Activated T-cell treated with anti-CD3 and anti-CD28 coated beads, Interleukin-2, amount 50 U/mL, for 72 hours (primary cell): Measurements from ENCODE around the gene PHF14. TPM values are rescaled to one million over a fixed set of nuclear protein-coding genes. Genes with fewer than 3 reads are reported as not detected.
A peak's percentile ranks its signal among the peaks of the same experiment; 100 is the strongest.

Experiments
- ATAC-seq, 2 donors: fragments of 150-1000 bp; cut with Tn5 transposase; replicated peaks in 1 of 2; 2 replicates each; pipeline ENCODE4 v1.10.0; 2021; ENCODE audit warnings: moderate library complexity in 2 of 2, mild to moderate bottlenecking in 1 of 2
- DNase-seq, 2 donors: peaks; one replicate each; pipeline ENCODE4 v3.0.0; 2021 to 2022; ENCODE audit warnings: mixed read lengths in 1 of 2
- H3K27ac Mint-ChIP-seq: one replicate; pipeline ENCODE4 v1.8.0; 2022; ENCODE audit warnings: mild to moderate bottlenecking, moderate library complexity, mixed read lengths
- H3K27me3 Mint-ChIP-seq: one replicate; pipeline ENCODE4 v1.8.0; 2022; ENCODE audit warnings: low read depth, mixed read lengths
- H3K36me3 Mint-ChIP-seq, 2 donors: one replicate each; pipeline ENCODE4 v1.8.0; 2022; ENCODE audit warnings: mixed read lengths in 2 of 2, mild to moderate bottlenecking in 1 of 2; ENCODE audit not compliant: insufficient read depth in 2 of 2
- H3K4me1 Mint-ChIP-seq: one replicate; pipeline ENCODE4 v1.8.0; 2022; ENCODE audit warnings: low read depth, mixed read lengths
- H3K4me3 Mint-ChIP-seq, 2 donors: one replicate each; pipeline ENCODE4 v1.8.0; 2022; ENCODE audit warnings: mild to moderate bottlenecking in 2 of 2, mixed read lengths in 2 of 2, moderate library complexity in 2 of 2
- H3K9me3 Mint-ChIP-seq, 2 donors: one replicate each; pipeline ENCODE4 v1.8.0; 2022; ENCODE audit warnings: mixed read lengths in 2 of 2
- total RNA-seq, 2 donors: library from RNA; stranded (reverse); gene quantifications; one replicate each; pipeline ENCODE4 v1.2.3, GENCODE V29; 2022

PHF14 gene
- total RNA-seq, 2 donors from 2014 or later, result 34.3 to 40.1 TPM

DNA sequence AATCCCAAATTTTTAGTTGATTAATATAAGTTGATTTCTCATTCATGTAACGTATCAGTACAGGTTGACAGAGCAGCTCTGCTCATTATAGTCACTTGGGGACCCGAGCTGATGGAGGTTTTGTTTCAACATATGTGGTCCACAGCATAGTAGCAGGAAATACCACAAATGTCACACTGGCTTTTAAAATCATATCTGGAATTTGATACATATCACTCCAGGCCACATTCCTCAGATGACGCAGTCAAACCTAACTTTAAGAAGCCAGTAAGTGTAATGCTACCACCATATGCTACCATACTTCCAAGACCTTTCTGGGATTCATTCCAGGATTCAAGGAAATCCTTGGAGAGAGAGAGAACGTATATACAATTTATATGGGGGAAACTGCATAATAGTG, 156.3 kb downstream of the PHF14 start:
- Mint-ChIP-seq H3K4me3 (no peak overlapping the region), H3K27ac (no peak overlapping the region), H3K36me3 (peaks cover 2 to 6% of the 10 kb centered on the region in 2 donors), H3K27me3 (no peaks in the 10 kb centered on the region), H3K4me1 (peaks cover 43% of the 10 kb centered on the region), H3K9me3 (no peaks in the 10 kb centered on the region)
- DNase-seq, result peak; percentile 15 to 19
- ATAC-seq, result peak; percentile 81 to 89

DNA sequence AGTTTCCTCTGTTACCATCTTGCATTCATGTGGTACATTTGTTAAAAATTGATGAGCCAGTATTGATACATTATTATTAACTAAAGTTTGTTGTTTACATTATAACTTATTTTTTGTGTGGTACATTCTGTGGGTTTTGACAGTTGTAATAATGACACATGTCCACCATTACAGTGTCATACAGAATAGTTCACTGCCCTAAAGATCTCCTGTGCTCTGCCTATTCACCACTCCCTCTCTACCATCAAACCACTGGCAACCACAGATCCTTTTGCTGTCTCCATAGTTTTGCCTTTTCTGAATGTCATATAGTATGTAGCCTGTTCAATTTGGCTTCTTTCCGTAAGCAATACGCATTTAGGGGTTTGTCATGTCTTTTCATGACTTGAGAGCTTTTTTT, 156.9 kb downstream of the PHF14 start:
- DNase-seq (no peak), ATAC-seq (no peak)
- no peaks in the 10 kb centered on the region for H3K9me3 Mint-ChIP-seq
- peaks cover 43% of the 10 kb centered on the region for H3K4me1 Mint-ChIP-seq
- H3K27ac Mint-ChIP-seq, result peak overlapping the region; percentile 9
- H3K4me3 Mint-ChIP-seq, result no peak overlapping the region
- peaks cover 2 to 6% of the 10 kb centered on the region in 2 donors for H3K36me3 Mint-ChIP-seq
- H3K27me3 Mint-ChIP-seq, result no peaks in the 10 kb centered on the region

DNA sequence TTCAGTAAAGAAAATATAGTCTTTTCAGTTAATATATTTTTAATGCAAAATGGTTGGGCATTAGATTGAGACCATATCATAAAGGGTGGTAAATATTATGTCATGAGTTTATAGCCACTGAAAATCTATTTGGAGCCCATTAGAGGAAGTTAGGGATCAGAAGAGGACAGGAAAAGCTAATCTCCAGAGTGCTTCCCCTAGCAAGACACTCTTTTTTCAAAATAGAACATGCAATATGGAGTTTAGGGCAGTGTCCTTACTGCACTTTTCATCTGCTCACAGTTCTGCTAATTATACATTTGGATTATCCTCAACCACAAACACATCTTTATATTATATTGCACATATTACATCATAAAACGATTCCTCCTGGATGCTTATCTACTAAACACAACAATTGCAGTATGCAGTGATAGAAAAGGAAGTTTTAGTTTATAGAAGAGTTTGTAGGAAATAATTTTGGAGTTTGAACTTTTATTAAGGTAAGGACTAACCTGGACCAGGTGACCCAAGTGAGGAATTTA, 159.8 kb downstream of the PHF14 start:
- Mint-ChIP-seq H3K27ac (no peak overlapping the region), H3K9me3 (no peaks in the 10 kb centered on the region), H3K4me1 (peaks cover 20% of the 10 kb centered on the region), H3K36me3 (peaks cover 2 to 4% of the 10 kb centered on the region in 2 donors), H3K27me3 (no peaks in the 10 kb centered on the region), H3K4me3 (no peak overlapping the region)
- DNase-seq, result no peak
- ATAC-seq, result no peak

DNA sequence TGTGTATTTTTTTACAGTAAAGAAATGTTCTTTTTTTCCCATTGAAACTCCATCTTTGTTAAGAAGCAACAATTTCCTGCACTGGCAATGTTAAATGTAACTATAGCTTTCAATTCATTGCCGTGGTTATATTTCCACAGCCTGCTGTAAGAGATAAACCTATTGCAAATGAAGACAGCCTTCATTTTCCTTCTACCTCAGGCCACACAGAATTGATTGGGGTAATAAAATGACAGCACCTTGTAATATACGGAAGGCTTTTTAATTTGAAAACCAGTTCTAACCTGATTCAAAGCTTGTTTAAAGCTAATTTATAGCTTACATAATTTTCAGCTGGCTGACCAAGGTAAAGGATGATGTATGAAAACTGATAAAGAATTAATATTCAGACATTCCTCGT, 161.9 kb downstream of the PHF14 start:
- Mint-ChIP-seq H3K27ac (no peak overlapping the region), H3K27me3 (no peaks in the 10 kb centered on the region), H3K36me3 (peaks cover 2 to 7% of the 10 kb centered on the region in 2 donors), H3K4me3 (no peak overlapping the region), H3K4me1 (peaks cover 4% of the 10 kb centered on the region), H3K9me3 (no peaks in the 10 kb centered on the region)
- no peak for ATAC-seq
- DNase-seq, result no peak

DNA sequence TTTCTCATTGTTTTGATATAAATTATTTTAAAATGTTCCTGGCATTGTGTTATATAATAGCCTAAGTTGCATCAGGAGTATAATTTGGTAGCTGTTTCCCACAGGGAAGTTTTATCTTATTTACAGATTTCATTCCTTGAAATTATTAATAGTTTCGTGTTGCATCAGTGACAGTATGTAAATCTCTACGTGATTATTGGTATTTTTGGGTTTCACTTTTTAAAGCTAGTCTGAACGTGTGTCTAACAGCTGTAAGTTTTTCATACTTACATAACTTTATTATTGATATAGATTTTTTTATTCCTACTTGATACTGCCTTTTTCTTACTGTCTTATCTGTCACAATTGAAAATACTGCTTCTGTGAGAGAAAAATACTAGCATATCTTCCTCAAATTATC, 167.9 kb downstream of the PHF14 start:
- no peak overlapping the region for H3K4me3 Mint-ChIP-seq
- H3K27me3 Mint-ChIP-seq, result no peaks in the 10 kb centered on the region
- peaks cover 0 to 7% of the 10 kb centered on the region in 2 donors for H3K36me3 Mint-ChIP-seq
- H3K9me3 Mint-ChIP-seq, result no peaks in the 10 kb centered on the region
- no peaks in the 10 kb centered on the region for H3K4me1 Mint-ChIP-seq
- ATAC-seq (no peak), DNase-seq (no peak)
- no peak overlapping the region for H3K27ac Mint-ChIP-seq

DNA sequence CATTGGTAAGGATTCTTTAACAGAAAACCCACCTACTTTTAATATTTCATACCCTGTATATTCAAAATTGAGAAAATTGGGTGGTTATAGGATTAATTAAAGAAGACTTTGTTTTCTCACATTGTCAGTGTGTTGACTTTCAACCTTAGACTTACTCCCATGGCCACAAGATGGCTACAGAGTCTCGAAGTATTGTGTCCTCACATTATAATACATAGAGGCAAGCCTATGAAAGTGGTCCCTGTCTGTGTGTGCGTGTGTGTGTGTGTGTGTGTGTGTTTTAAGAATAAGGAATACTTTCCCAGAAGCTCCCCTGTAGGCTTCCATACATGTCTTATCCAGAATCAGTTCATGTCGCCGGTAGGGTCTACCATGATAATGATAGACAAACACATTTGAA, 180.0 kb downstream of the PHF14 start:
- no peak overlapping the region for H3K27ac Mint-ChIP-seq
- no peak for ATAC-seq
- H3K4me1 Mint-ChIP-seq, result peaks cover 4% of the 10 kb centered on the region
- peaks cover 0 to 3% of the 10 kb centered on the region in 2 donors for H3K36me3 Mint-ChIP-seq
- no peaks in the 10 kb centered on the region for H3K27me3 Mint-ChIP-seq
- H3K4me3 Mint-ChIP-seq, result no peak overlapping the region
- peaks cover 0 to 2% of the 10 kb centered on the region in 2 donors for H3K9me3 Mint-ChIP-seq
- no peak for DNase-seq

DNA sequence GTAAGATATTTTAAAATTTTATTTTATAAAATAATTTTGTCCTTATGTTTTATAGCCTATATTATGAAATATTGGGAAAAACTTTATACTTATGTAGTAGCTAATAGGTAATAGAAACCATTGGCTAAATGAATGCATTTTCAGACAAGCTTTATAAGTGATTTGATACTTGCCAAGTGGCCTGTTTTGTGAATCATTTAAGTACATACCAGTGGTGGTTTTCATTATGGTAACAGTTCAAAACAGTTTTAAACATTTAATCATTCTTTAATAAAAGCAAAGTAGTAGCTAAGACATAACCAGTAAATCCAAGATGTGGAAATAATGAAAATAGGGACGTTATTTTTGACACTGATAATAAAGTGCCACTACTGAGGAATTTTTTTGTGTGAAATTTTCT, 182.2 kb downstream of the PHF14 start:
- Mint-ChIP-seq H3K27ac (no peak overlapping the region), H3K36me3 (peaks cover 0 to 7% of the 10 kb centered on the region in 2 donors), H3K9me3 (peaks cover 0 to 2% of the 10 kb centered on the region in 2 donors), H3K4me1 (peaks cover 4% of the 10 kb centered on the region), H3K27me3 (no peaks in the 10 kb centered on the region), H3K4me3 (no peak overlapping the region)
- DNase-seq (no peak), ATAC-seq (no peak)

DNA sequence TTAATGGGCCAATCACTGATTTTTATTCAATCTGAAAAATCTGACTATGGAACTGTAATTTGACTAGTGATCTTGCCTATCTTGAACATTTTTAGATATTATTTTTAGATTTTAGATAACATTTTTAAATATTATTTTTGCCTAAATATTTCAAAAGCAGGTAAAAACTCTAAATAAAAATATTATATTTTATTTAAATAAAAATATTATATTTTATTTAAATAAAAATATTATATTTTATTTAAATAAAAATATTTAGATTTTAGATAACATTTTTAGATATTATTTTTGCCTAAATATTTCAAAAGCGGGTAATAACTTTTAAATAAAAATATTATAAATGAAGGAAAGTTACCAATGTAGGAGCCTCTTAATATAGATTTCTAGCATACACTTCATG, 187.8 kb downstream of the PHF14 start:
- Mint-ChIP-seq H3K36me3 (peaks cover 0 to 5% of the 10 kb centered on the region in 2 donors), H3K27me3 (no peaks in the 10 kb centered on the region), H3K4me1 (peaks cover 4% of the 10 kb centered on the region), H3K27ac (no peak overlapping the region), H3K9me3 (no peaks in the 10 kb centered on the region), H3K4me3 (no peak overlapping the region)
- no peak for DNase-seq
- no peak for ATAC-seq

DNA sequence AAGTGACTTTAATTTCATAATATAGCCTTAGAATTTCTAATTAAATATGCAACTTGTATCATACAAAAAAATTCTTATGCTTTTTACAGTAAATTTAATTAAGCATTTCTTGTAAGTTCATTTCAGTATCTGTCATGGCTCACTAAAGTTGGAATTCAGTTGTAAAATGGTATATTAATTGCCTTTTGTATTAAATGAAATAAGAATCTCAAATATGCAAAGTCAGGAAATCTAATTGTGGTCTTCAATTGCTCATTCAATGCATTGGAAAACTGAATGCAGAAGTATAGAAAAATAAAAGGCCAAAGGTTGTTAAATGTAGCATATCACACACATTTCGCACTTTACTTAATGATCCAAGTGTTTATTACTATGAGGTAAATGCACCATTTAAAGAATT, 189.5 kb downstream of the PHF14 start:
- Mint-ChIP-seq H3K4me3 (no peak overlapping the region), H3K9me3 (no peaks in the 10 kb centered on the region), H3K27ac (no peak overlapping the region), H3K36me3 (peaks cover 0 to 5% of the 10 kb centered on the region in 2 donors), H3K27me3 (no peaks in the 10 kb centered on the region), H3K4me1 (no peaks in the 10 kb centered on the region)
- DNase-seq, result no peak
- ATAC-seq, result no peak

DNA sequence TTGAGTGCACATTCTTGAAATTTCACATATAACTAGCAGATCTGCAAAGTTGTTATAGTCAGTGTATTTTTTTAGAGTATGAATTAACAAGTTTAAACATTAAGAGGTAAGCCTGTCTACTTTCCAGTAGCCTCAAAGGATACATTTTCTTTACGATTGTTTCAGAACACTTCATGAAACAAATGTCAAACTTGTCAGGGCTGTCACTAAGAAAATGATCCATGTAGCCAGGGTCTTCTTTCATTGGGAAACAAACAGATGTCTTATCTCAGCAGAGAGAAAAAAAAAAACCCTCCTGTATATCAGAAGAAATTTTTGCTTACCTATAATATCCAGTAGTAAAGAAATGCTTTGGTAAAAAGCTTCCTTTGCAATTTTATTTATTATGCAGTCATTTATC, 192.4 kb downstream of the PHF14 start:
- Mint-ChIP-seq H3K27ac (no peak overlapping the region), H3K9me3 (no peaks in the 10 kb centered on the region), H3K4me1 (peaks cover 8% of the 10 kb centered on the region), H3K27me3 (no peaks in the 10 kb centered on the region), H3K36me3 (peaks cover 0 to 1% of the 10 kb centered on the region in 2 donors), H3K4me3 (no peak overlapping the region)
- DNase-seq (no peak), ATAC-seq (no peak)

DNA sequence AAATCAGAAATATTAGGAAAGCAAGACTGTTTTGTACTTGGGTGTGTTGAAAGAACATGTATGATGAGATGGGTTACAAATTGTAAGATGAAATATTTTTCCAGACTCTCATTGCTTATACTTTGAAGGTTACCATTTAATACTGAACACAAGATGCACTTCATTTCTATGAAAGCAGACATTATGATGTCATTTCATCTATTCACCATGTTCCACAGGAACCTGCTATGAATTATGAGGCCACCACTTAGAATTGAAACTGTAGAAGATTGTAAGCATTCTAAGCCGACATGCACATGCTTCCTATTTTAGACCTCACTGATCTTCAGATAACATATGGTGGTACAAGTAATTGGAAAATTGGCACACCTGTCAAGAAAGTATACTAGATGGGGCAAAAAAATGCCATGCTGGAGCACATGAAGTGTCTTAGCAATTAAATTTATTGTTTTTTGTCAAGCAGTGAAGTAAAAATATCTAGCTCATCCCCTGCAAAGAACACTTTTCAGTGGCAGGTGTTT, 195.0 kb downstream of the PHF14 start:
- Mint-ChIP-seq H3K36me3 (no peaks in the 10 kb centered on the region), H3K4me3 (no peak overlapping the region), H3K9me3 (no peaks in the 10 kb centered on the region), H3K27me3 (no peaks in the 10 kb centered on the region), H3K4me1 (peaks cover 10% of the 10 kb centered on the region), H3K27ac (no peak overlapping the region)
- DNase-seq (no peak), ATAC-seq (no peak)

DNA sequence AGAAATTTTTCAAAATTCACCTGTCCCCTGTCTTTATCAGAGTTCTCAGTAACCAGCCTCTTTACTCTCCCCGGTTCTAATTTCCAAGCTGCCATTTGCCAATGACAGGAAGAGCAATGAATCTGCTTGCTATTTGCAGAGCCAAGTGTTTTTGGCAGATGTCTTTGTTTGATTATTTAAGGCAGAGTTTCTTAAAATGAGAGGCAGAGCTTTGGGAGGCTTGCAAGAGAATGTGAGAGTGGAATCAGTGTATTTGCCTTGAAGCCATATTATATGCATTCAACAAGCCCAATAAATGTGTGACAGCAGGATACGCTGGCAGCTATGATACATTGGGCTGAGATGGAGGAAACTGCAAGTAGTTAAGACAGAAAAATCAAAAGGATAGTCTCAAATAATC, 196.5 kb downstream of the PHF14 start:
- Mint-ChIP-seq H3K27me3 (no peaks in the 10 kb centered on the region), H3K36me3 (no peaks in the 10 kb centered on the region), H3K4me3 (no peak overlapping the region), H3K9me3 (no peaks in the 10 kb centered on the region), H3K4me1 (peaks cover 10% of the 10 kb centered on the region), H3K27ac (peak overlapping the region; percentile 7)
- DNase-seq (no peak), ATAC-seq (no peak)

DNA sequence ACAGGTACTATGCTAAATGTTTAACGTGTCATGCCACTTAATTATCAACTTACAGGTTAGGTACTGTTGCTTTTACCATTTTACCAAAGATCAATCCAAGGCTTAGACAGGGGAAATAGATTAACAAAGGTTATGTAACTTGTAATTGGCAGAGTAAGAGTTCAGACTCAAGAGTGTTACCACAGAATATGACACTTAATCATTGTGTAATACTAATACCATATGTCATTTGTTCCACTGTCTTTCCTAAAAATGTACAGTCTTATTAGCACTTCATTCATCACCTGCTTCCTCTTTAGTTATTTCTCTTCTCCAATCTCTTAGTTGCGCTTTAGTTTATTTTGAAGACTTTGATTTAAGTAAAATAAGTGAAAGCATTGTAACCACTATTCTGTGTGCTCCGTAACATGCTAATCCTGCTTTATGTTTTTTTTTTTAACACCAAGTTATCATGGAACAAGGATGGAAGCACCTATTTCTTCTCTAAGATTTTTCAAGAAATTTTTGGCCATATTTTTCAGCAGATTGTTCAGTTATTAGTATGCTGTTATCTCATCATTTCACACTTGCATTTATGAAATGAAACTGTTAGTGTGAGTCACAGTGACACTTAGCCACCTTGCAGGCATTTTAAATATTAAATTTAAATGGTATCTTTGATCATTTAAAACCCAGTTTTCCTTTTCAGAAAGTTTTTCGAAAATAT, 197.3 kb downstream of the PHF14 start:
- no peaks in the 10 kb centered on the region for H3K27me3 Mint-ChIP-seq
- no peak for ATAC-seq
- no peaks in the 10 kb centered on the region for H3K36me3 Mint-ChIP-seq
- no peak for DNase-seq
- H3K9me3 Mint-ChIP-seq, result no peaks in the 10 kb centered on the region
- H3K27ac Mint-ChIP-seq, result no peak overlapping the region
- H3K4me3 Mint-ChIP-seq, result no peak overlapping the region
- peaks cover 10% of the 10 kb centered on the region for H3K4me1 Mint-ChIP-seq
